ENCODE measurements around the gene PKM.

Gene PKM

DNA sequence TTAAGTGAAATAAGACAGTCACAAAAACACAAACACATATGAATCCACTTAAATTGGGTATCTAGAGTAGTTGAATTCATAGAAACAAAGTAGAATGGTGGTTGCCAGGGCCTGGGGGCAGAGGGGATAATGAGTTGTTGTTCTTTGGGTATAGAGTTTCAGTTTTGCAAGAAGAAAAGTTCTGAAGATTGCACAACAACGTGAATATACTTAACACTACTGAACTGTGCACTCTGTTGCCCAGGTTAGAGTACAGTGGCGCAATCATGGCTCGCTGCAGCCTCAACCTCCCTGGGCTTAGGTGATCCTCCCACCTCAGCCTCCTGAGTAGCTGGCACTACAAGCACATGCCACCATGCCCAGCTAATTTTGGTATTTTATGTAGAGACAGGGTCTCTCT is 48.3 kb downstream of the PKM start:
- peak; percentile 77 for DNase-seq (ENCODE audit: extremely low read depth, low read depth)
- TF ChIP-seq, protein P1, sequence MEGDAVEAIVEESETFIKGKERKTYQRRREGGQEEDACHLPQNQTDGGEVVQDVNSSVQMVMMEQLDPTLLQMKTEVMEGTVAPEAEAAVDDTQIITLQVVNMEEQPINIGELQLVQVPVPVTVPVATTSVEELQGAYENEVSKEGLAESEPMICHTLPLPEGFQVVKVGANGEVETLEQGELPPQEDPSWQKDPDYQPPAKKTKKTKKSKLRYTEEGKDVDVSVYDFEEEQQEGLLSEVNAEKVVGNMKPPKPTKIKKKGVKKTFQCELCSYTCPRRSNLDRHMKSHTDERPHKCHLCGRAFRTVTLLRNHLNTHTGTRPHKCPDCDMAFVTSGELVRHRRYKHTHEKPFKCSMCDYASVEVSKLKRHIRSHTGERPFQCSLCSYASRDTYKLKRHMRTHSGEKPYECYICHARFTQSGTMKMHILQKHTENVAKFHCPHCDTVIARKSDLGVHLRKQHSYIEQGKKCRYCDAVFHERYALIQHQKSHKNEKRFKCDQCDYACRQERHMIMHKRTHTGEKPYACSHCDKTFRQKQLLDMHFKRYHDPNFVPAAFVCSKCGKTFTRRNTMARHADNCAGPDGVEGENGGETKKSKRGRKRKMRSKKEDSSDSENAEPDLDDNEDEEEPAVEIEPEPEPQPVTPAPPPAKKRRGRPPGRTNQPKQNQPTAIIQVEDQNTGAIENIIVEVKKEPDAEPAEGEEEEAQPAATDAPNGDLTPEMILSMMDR (IDR thresholded peaks at IDR 0.05; ENCODE audit: low read depth, low read length), result no peak

DNA sequence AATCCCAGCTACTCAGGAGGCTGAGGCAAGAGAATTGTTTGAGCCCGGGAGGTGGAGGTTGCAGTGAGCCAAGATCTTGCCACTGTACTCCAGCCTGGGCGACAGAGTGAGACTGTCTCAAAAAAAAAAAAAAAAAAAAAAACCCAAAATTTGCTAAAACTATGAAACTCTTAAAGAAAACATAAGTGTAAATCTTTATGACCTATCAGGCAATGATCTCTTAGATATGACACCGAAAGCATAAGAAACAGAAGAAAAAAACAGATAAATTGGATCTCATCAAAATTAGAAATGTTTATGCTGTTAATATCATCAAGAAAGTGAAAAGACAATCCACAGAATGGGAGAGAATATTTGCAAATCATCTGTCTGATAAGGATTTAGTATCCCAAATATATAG is 48.7 kb downstream of the PKM start:
- TF ChIP-seq, protein P1 (IDR thresholded peaks at IDR 0.05; ENCODE audit: low read depth, low read length), result no peak
- DNase-seq (ENCODE audit: extremely low read depth, low read depth), result no peak

DNA sequence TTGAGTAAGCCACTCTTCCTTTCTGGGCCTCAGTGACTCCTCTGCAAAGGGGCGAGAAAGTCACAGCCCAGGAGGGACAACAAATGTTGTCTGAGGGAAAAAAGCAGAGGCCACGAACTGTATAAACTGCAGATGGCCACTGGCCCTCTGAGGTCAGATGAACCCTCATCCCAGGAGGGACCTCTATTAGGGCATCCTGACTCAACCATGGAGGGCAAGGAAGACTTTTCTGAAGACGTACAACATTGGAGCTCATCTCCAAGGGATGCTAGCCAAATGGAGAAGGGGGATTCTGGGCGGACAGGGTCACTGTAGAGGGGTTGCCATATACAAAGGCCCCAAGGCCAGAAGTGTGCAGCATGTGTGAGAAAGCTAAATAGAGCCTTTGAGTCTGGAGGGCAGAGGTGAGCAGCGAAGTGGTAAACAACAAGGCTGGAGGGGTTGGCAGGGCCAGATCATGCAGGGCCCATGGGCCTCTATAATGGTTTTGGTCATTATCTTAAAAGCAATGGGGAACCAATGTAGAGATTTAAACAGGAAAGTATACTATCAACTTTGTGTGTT is 50.1 kb downstream of the PKM start:
- DNase-seq (ENCODE audit: extremely low read depth, low read depth), result no peak
- TF ChIP-seq, protein P1 (IDR thresholded peaks at IDR 0.05; ENCODE audit: low read depth, low read length), result no peak

DNA sequence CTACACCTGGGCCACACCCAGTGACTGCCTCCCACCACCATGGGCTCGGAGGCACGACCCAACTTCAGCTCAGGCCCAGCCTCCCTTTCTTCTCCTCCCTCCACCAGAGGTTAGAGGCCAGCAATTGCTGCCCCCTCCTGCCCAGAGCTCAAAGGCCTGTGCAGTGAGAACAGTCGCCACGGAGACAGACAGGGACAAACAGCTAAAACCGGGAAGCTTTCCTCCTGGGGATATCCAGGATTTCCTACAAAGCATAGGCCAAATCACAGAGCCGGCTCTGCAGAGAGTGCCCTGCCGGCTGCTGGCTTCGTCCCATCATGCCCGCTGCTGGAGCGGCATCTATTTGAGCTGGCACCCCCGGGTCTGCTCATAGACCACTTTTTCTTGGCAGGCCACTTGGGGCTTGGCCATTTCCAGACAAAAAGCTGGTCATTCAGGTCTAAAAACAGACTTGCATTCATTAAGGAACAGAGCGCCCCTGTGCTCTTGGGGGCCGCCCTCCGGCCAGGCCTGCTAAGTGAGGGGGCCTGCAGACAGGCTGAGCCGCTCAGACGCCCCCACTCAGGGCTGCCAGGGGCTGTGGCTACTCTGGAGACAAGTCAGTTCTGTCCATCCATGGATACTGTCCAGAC is 50.9 kb downstream of the PKM start:
- TF ChIP-seq, protein P1 (IDR thresholded peaks at IDR 0.05; ENCODE audit: low read depth, low read length), result no peak
- no peak for DNase-seq (ENCODE audit: extremely low read depth, low read depth)

DNA sequence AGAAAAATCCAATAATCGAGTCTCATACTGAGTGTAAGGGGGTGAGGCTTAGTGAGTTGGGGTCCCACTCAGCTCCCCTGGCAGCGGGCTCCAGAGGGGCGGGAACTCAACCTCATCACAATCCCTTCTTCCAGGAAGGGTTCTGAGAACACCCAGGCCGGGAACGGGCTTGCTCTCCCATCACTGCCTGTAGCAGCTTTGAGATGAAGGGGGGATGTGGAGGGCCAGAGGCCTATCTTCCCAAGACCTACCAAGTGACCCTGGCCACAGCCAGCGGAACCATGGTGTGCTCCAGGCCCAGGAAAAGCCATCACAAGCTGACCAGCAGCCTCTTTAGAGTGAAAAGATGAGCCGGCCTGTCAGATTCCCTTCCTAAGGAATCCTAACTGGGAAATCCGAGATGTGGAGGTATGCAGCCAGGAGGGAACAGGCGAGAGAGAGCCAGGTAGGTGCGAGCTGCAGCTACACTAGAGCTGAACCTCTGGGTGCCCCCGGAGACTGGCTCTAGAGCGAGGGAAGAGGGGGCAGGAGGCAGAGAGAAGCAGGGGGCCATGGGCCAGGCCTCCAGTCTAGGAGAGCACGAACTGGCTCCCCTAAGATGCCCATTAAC is 51.9 kb downstream of the PKM start:
- no peak for DNase-seq (ENCODE audit: extremely low read depth, low read depth)
- TF ChIP-seq, protein P1 (IDR thresholded peaks at IDR 0.05; ENCODE audit: low read depth, low read length), result no peak

DNA sequence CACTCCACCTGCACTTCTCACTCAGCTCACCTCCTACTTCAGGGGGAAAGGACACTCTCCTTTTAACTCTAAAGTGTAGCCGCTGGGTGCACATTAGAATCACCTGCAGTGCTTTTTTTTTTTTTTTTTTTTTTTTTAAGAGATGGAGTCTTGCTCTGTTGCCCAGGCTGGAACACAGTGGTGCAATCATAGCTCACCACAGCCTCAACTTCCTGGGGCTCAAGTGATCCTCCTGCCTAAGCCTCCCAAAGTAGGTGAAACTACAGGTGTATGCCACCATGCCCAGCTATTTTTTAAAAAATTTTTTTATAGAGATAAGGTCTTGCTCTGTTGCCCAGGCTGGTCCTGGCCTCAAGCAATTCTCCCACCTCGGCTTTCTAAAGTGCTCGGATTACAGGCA is 54.2 kb downstream of the PKM start:
- TF ChIP-seq, protein P1 (IDR thresholded peaks at IDR 0.05; ENCODE audit: low read depth, low read length), result no peak
- no peak for DNase-seq (ENCODE audit: extremely low read depth, low read depth)

DNA sequence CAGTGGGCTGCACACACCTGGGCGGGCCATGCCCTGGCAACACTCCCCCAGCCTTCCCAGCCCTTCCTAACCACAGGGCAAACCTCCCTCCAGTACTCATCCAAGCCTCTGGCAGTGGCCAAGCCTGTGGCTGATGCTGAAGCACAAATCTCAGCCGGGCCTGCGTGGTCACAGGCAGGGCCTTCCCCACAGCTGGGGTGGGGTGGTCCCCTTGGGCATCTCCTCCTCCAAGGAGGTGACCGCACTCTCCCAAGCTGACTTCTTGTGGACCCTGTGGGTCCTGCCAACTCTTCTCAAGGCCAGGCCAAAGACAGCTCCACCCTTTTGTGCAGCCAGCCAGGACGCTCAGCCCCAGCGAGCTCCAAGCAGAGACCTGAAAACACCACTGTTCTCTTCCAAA is 54.8 kb downstream of the PKM start:
- TF ChIP-seq, protein P1 (IDR thresholded peaks at IDR 0.05; ENCODE audit: low read depth, low read length), result no peak
- DNase-seq (ENCODE audit: extremely low read depth, low read depth), result no peak

Data from AG09319 (cell line).